Endothelial cell (in vitro differentiated cells): ENCODE data around the gene IL1RL2. TPM values are rescaled to one million over a fixed set of nuclear protein-coding genes. Genes with fewer than 3 reads are reported as not detected.

Experiments used
- DNase-seq: peaks from one replicate; pipeline ENCODE4 v3.0.0; 2021; ENCODE audit warnings: low spot score
- H3K27ac Mint-ChIP-seq: one replicate; pipeline ENCODE4 v1.8.0; 2021; ENCODE audit warnings: mixed read lengths, inconsistent platforms; ENCODE audit not compliant: unreplicated experiment
- H3K27me3 Mint-ChIP-seq: one replicate; pipeline ENCODE4 v1.8.0; 2021; ENCODE audit warnings: mild to moderate bottlenecking, moderate library complexity, mixed read lengths, inconsistent platforms; ENCODE audit not compliant: unreplicated experiment
- H3K36me3 Mint-ChIP-seq: one replicate; pipeline ENCODE4 v1.8.0; 2021; ENCODE audit warnings: mild to moderate bottlenecking, low read depth, mixed read lengths, inconsistent platforms; ENCODE audit not compliant: unreplicated experiment
- H3K4me1 Mint-ChIP-seq: one replicate; pipeline ENCODE4 v1.8.0; 2021; ENCODE audit warnings: mild to moderate bottlenecking, mixed read lengths, inconsistent platforms; ENCODE audit not compliant: unreplicated experiment
- H3K4me3 Mint-ChIP-seq: one replicate; pipeline ENCODE4 v1.8.0; 2021; ENCODE audit warnings: mild to moderate bottlenecking, mixed read lengths, inconsistent platforms; ENCODE audit not compliant: unreplicated experiment
- H3K9me3 Mint-ChIP-seq: one replicate; pipeline ENCODE4 v1.8.0; 2021; ENCODE audit warnings: mixed read lengths, inconsistent platforms; ENCODE audit not compliant: unreplicated experiment
- total RNA-seq: library from RNA; stranded (reverse); fragmentation: NEBNext Ultra II Directional; extraction: Animal tissue kit (Norgen Biotek cat#: 25700); gene quantifications from one replicate; pipeline ENCODE4 v1.2.1, GENCODE V29; 2021; ENCODE audit not compliant: unreplicated experiment
- TF ChIP-seq, protein P1 (sequence below): fragments of 200-600 bp; sonication (generic); IDR thresholded peaks from one replicate; pipeline ENCODE4 v1.5.0; 2021; ENCODE audit warnings: antibody characterized with exemption; ENCODE audit not compliant: unreplicated experiment

The IL1RL2 gene
- total RNA-seq, 1 donor from 2014 or later: not detected

DNA sequence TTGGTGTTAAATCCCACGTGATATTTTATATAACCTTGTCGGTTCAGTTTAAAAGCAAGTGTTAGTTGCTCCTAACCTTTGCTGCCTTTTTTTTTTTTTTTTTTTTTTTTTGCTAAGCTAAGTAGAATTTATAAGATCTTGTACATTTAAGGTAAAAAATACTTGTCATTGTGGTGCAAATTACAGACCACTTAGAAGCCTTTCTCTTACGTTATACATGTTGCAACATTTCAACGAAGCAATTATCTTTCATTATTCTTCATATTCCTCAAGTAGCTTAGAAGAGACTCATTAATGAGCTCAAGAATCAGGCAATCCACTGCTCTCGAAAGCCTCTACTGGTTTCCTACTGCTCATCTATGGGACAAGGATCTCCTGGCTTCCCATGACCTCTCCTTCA lies 14.9 kb upstream of the IL1RL2 start:
- Mint-ChIP-seq H3K4me1 (peaks cover 2% of the 10 kb centered on the region), H3K27ac (no peak overlapping the region), H3K27me3 (no peaks in the 10 kb centered on the region), H3K36me3 (no peaks in the 10 kb centered on the region), H3K4me3 (no peak overlapping the region), H3K9me3 (no peaks in the 10 kb centered on the region)
- TF ChIP-seq, protein P1, sequence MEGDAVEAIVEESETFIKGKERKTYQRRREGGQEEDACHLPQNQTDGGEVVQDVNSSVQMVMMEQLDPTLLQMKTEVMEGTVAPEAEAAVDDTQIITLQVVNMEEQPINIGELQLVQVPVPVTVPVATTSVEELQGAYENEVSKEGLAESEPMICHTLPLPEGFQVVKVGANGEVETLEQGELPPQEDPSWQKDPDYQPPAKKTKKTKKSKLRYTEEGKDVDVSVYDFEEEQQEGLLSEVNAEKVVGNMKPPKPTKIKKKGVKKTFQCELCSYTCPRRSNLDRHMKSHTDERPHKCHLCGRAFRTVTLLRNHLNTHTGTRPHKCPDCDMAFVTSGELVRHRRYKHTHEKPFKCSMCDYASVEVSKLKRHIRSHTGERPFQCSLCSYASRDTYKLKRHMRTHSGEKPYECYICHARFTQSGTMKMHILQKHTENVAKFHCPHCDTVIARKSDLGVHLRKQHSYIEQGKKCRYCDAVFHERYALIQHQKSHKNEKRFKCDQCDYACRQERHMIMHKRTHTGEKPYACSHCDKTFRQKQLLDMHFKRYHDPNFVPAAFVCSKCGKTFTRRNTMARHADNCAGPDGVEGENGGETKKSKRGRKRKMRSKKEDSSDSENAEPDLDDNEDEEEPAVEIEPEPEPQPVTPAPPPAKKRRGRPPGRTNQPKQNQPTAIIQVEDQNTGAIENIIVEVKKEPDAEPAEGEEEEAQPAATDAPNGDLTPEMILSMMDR: no peak
- no peak for DNase-seq

DNA sequence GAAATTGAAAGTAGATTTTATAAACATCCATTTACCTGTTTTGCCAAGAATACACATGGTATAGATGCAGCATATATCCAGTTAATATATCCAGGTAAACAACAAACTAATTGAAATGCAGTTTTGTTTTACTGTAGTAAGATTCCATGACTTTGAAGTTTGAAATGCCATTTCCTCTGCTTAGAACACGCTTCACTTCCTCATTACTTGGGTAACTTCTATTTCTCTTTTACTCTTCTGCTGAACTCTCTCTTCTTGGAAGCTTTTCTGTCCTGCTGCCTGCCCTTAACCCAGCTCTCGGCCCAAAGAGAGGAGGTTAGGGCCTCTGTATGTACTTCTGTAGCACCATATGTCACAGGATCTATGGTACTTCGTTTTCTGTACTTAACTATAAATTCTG lies 14.1 kb upstream of the IL1RL2 start:
- Mint-ChIP-seq H3K9me3 (no peaks in the 10 kb centered on the region), H3K4me3 (no peak overlapping the region), H3K27ac (no peak overlapping the region), H3K4me1 (peaks cover 2% of the 10 kb centered on the region), H3K27me3 (no peaks in the 10 kb centered on the region), H3K36me3 (no peaks in the 10 kb centered on the region)
- DNase-seq: no peak
- TF ChIP-seq, protein P1: no peak

DNA sequence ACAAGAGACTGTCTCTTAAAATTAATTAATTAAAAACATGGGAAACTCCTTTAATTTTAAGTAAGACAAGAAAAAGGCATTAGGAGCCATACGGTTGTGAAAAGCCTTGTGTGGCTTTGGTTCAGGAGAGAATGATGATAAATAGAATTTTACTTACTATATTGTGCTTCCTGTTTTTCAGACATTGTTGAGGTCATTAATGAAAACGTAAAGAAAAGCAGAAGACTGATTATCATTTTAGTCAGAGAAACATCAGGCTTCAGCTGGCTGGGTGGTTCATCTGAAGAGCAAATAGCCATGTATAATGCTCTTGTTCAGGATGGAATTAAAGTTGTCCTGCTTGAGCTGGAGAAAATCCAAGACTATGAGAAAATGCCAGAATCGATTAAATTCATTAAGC lies 10.7 kb upstream of the IL1RL2 start:
- no peak overlapping the region for H3K27ac Mint-ChIP-seq
- no peak for DNase-seq

DNA sequence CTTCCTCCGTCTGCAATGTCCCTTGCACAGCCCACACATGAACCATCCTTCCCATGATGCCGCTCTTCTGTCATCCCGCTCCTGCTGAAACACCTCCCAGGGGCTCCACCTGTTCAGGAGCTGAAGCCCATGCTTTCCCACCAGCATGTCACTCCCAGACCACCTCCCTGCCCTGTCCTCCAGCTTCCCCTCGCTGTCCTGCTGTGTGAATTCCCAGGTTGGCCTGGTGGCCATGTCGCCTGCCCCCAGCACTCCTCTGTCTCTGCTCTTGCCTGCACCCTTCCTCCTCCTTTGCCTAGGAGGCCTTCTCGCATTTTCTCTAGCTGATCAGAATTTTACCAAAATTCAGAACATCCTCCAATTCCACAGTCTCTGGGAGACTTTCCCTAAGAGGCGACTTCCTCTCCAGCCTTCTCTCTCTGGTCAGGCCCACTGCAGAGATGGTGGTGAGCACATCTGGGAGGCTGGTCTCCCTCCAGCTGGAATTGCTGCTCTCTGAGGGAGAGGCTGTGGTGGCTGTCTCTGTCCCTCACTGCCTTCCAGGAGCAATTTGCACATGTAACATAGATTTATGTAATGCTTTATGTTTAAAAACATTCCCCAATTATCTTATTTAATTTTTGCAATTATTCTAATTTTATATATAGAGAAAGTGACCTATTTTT lies 8.9 kb upstream of the IL1RL2 start:
- Mint-ChIP-seq H3K4me3 (no peak overlapping the region), H3K27me3 (no peaks in the 10 kb centered on the region), H3K9me3 (no peaks in the 10 kb centered on the region), H3K27ac (no peak overlapping the region), H3K36me3 (no peaks in the 10 kb centered on the region), H3K4me1 (peaks cover under 1% of the 10 kb centered on the region)
- TF ChIP-seq, protein P1: no peak
- DNase-seq: no peak

More for the DNA sequence above, 10.7 kb upstream of the IL1RL2 start:
- H3K4me1 Mint-ChIP-seq: peaks cover 2% of the 10 kb centered on the region
- no peak overlapping the region for H3K4me3 Mint-ChIP-seq
- no peaks in the 10 kb centered on the region for H3K36me3 Mint-ChIP-seq
- TF ChIP-seq, protein P1: no peak
- H3K27me3 Mint-ChIP-seq: no peaks in the 10 kb centered on the region
- H3K9me3 Mint-ChIP-seq: no peaks in the 10 kb centered on the region

GRCh38 chr2:102179061-102179460 lies 7.8 kb upstream of the IL1RL2 start:
- H3K4me1 Mint-ChIP-seq: no peaks in the 10 kb centered on the region
- no peaks in the 10 kb centered on the region for H3K36me3 Mint-ChIP-seq
- no peaks in the 10 kb centered on the region for H3K9me3 Mint-ChIP-seq
- H3K27ac Mint-ChIP-seq: no peak overlapping the region
- DNase-seq: no peak
- H3K4me3 Mint-ChIP-seq: no peak overlapping the region
- H3K27me3 Mint-ChIP-seq: no peaks in the 10 kb centered on the region
- TF ChIP-seq, protein P1: no peak
